Activated CD4-positive, CD25-positive, alpha-beta regulatory T cell treated with anti-CD3 and anti-CD28 coated beads, Interleukin-2, amount 50 U/mL, for 24 hours (primary cell): Measurements from ENCODE around the gene MTR.

Experiments
- ATAC-seq, 2 donors: fragments of 150-1000 bp; cut with Tn5 transposase; one replicate each; pipeline ENCODE4 v1.10.0; 2021; ENCODE audit warnings: mild to moderate bottlenecking in 1 of 2, moderate library complexity in 1 of 2

The MTR gene

GRCh38 chr1:236795035-236795756 is at the start of gene MTR:
Gene MTR, plus strand, starts transcription at chr1:236795292. Its CDS starts 412 bp downstream, at chr1:236795704.
- ATAC-seq = peak; percentile 95 to 97

- no peak for ATAC-seq
These were observed 48.3 kb upstream of the MTR start for GRCh38 chr1:236746785-236747184.

GRCh38 chr1:236747311-236747985 is 47.6 kb upstream of the MTR start:
- ATAC-seq = no peak

- no peak for ATAC-seq
These were observed 46.7 kb upstream of the MTR start for GRCh38 chr1:236748268-236748870.

- no peak for ATAC-seq
These were observed 44.2 kb upstream of the MTR start for GRCh38 chr1:236750928-236751327.

- no peak for ATAC-seq
These were observed 43.7 kb upstream of the MTR start for GRCh38 chr1:236751385-236751784.

- ATAC-seq = no peak
These were observed 43.2 kb upstream of the MTR start for GRCh38 chr1:236751935-236752334.

GRCh38 chr1:236753516-236753915 is 41.6 kb upstream of the MTR start:
- no peak for ATAC-seq

GRCh38 chr1:236753964-236754363 is 41.1 kb upstream of the MTR start:
- ATAC-seq = no peak

GRCh38 chr1:236754525-236755210 is 40.4 kb upstream of the MTR start:
- ATAC-seq = no peak

- no peak for ATAC-seq
These were observed 37.5 kb upstream of the MTR start for GRCh38 chr1:236757640-236758039.

GRCh38 chr1:236759252-236759859 is 35.7 kb upstream of the MTR start:
- ATAC-seq = no peak

- no peak for ATAC-seq
These were observed 34.6 kb upstream of the MTR start for GRCh38 chr1:236760480-236760879.

- ATAC-seq = no peak
These were observed 34.1 kb upstream of the MTR start for GRCh38 chr1:236760986-236761385.

- no peak for ATAC-seq
These were observed 33.5 kb upstream of the MTR start for GRCh38 chr1:236761397-236762132.

- no peak for ATAC-seq
These were observed 32.7 kb upstream of the MTR start for GRCh38 chr1:236762410-236762809.

GRCh38 chr1:236765831-236766230 is 29.3 kb upstream of the MTR start:
- ATAC-seq = no peak

GRCh38 chr1:236766506-236766905 is 28.6 kb upstream of the MTR start:
- no peak for ATAC-seq

GRCh38 chr1:236767276-236767675 is 27.8 kb upstream of the MTR start:
- no peak for ATAC-seq

- ATAC-seq = no peak
These were observed 26.5 kb upstream of the MTR start for GRCh38 chr1:236768601-236769000.

- no peak for ATAC-seq
These were observed 21.2 kb upstream of the MTR start for GRCh38 chr1:236773919-236774318.

GRCh38 chr1:236774926-236775325 is 20.2 kb upstream of the MTR start:
- ATAC-seq = no peak
